Measurements from ENCODE around the gene CACNG5. TPM values are rescaled to one million over a fixed set of nuclear protein-coding genes. Genes with fewer than 3 reads are reported as not detected.

CACNG5 gene
- total RNA-seq, 1 donor from 2014 or later, result not detected

- H4K20me1 ChIP-seq (ENCODE audit: insufficient read depth, low read length), result no peaks in the 10 kb centered on the region
- Mint-ChIP-seq H3K27me3 (ENCODE audit: low read depth, unreplicated experiment) (peaks cover 82% of the 10 kb centered on the region), H3K9me3 (ENCODE audit: unreplicated experiment) (peaks cover 1% of the 10 kb centered on the region), H3K4me1 (ENCODE audit: low read depth, unreplicated experiment) (no peaks in the 10 kb centered on the region), H3K27ac (ENCODE audit: unreplicated experiment) (no peak overlapping the region), H3K36me3 (ENCODE audit: low read depth, unreplicated experiment) (no peaks in the 10 kb centered on the region), H3K4me3 (ENCODE audit: unreplicated experiment) (no peak overlapping the region)
- DNase-seq (ENCODE audit: low read depth) (no peak), FAIRE-seq (no peak)
- no peaks in the 10 kb centered on the region for H3K4me1 ChIP-seq (ENCODE audit: insufficient read depth, low read length)
- H3K27me3 ChIP-seq (ENCODE audit: insufficient read depth, low read length), result peaks cover 37% of the 10 kb centered on the region
- no peaks in the 10 kb centered on the region for H3K79me2 ChIP-seq (ENCODE audit: insufficient read depth, low read length)
- no peaks in the 10 kb centered on the region for H3K36me3 ChIP-seq (ENCODE audit: insufficient read depth, low read length)
- H2AFZ ChIP-seq (ENCODE audit: low read depth, low read length), result no peak overlapping the region
- H3K4me2 ChIP-seq (ENCODE audit: low read length), result no peak overlapping the region
- H3K9me3 ChIP-seq (ENCODE audit: insufficient read depth, low read depth, low read length), result no peaks in the 10 kb centered on the region
- H3K4me3 ChIP-seq (ENCODE audit: insufficient read depth, low read depth, low read length), result no peak overlapping the region
- no peak overlapping the region for H3K27ac ChIP-seq (ENCODE audit: low read depth, low read length)
- no peak overlapping the region for H3K9ac ChIP-seq (ENCODE audit: low read length)
- TF ChIP-seq CTCF (IDR thresholded peaks at IDR 0.05; ENCODE audit: insufficient read depth, low read depth, low read length) (no peak), EZH2 (IDR thresholded peaks at IDR 0.05; ENCODE audit: insufficient read depth, low read length) (no peak)
Observed at GRCh38 chr17:66836063-66837005, 1.4 kb downstream of the CACNG5 start.

DNA sequence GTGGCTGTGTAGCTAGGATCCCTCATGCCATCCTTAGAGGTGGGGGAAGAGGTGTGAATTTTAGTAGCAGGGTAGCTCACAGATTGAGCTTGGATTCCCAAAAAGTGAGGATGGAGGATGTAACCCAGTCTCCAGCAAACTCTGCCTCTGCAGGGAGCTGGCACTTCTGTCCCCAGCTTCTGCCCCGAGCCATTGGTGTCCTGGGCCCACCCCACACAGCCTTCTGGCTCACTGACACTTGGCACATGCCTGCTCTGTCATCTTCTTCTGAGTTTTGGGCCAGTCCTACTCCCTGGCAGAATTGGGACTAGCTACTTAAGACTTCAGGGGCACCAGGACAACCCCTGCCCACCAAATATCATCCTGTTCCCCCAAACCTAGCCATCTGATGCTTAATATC is 2.3 kb downstream of the CACNG5 start:
- Histone ChIP-seq H3K9ac (ENCODE audit: low read length) (no peak overlapping the region), H3K79me2 (ENCODE audit: insufficient read depth, low read length) (no peaks in the 10 kb centered on the region), H3K27me3 (ENCODE audit: insufficient read depth, low read length) (peaks cover 36% of the 10 kb centered on the region), H3K27ac (ENCODE audit: low read depth, low read length) (no peak overlapping the region), H3K36me3 (ENCODE audit: insufficient read depth, low read length) (no peaks in the 10 kb centered on the region), H3K9me3 (ENCODE audit: insufficient read depth, low read depth, low read length) (no peaks in the 10 kb centered on the region), H4K20me1 (ENCODE audit: insufficient read depth, low read length) (no peaks in the 10 kb centered on the region), H3K4me2 (ENCODE audit: low read length) (no peak overlapping the region), H2AFZ (ENCODE audit: low read depth, low read length) (no peak overlapping the region), H3K4me1 (ENCODE audit: insufficient read depth, low read length) (no peaks in the 10 kb centered on the region), H3K4me3 (ENCODE audit: insufficient read depth, low read depth, low read length) (no peak overlapping the region)
- Mint-ChIP-seq H3K36me3 (ENCODE audit: low read depth, unreplicated experiment) (no peaks in the 10 kb centered on the region), H3K4me1 (ENCODE audit: low read depth, unreplicated experiment) (no peaks in the 10 kb centered on the region), H3K4me3 (ENCODE audit: unreplicated experiment) (no peak overlapping the region), H3K27me3 (ENCODE audit: low read depth, unreplicated experiment) (peaks cover 78% of the 10 kb centered on the region), H3K27ac (ENCODE audit: unreplicated experiment) (no peak overlapping the region), H3K9me3 (ENCODE audit: unreplicated experiment) (peaks cover 1% of the 10 kb centered on the region)
- DNase-seq (ENCODE audit: low read depth) (no peak), FAIRE-seq (no peak)
- TF ChIP-seq CTCF (IDR thresholded peaks at IDR 0.05; ENCODE audit: insufficient read depth, low read depth, low read length) (no peak), EZH2 (IDR thresholded peaks at IDR 0.05; ENCODE audit: insufficient read depth, low read length) (no peak)

All from astrocyte (in vitro differentiated cells and primary cell).